Measurements from ENCODE around the gene CREBZF. TPM values are rescaled to one million over a fixed set of nuclear protein-coding genes. Genes with fewer than 3 reads are reported as not detected.

Gene CREBZF
- total and polyA plus RNA-seq, 2 donors (not counting 1 experiment from before 2014, with no cell fraction given): 64.9 to 109 TPM

GRCh38 chr11:85698195-85698594 is 33.3 kb upstream of the CREBZF start:
- Histone ChIP-seq H3K4me2 (replicated peaks; ENCODE audit: low read depth, low read length, poor library complexity, severe bottlenecking) (no peak overlapping the region), H4K20me1 (ENCODE audit: control insufficient read depth, insufficient read depth, low read length, poor library complexity, severe bottlenecking) (no peaks in the 10 kb centered on the region), H3K9me3 (ENCODE audit: control extremely low read depth in 1 of 3, control insufficient read depth in 2 of 3, insufficient read depth in 1 of 3, low read length in 2 of 3) (no peaks in the 10 kb centered on the region), H3K27me3 (replicated peaks in 1 of 4; ENCODE audit: control extremely low read depth in 1 of 4, control insufficient read depth in 3 of 4, insufficient read depth in 4 of 4, low read length in 3 of 4) (peaks cover 0 to 4% (median 0%) of the 10 kb centered on the region in 4 experiments), H3K4me3 (ENCODE audit: control extremely low read depth in 1 of 5, extremely low read depth in 1 of 5, insufficient read depth in 1 of 5, low read depth in 2 of 5, low read length in 4 of 5) (no peak overlapping the region), H3K9ac (ENCODE audit: low read length) (no peak overlapping the region), H2AFZ (ENCODE audit: insufficient read depth, low read depth, low read length, poor library complexity, severe bottlenecking) (no peak overlapping the region), H3K4me1 (ENCODE audit: control insufficient read depth in 2 of 2, insufficient read depth in 2 of 2, low read length in 2 of 2) (peaks cover 12 to 14% of the 10 kb centered on the region in 2 donors), H3K27ac (ENCODE audit: low read length in 2 of 2) (no peak overlapping the region), H3K79me2 (ENCODE audit: control insufficient read depth, insufficient read depth, low read length) (no peaks in the 10 kb centered on the region), H3K36me3 (replicated peaks in 1 of 2; ENCODE audit: control extremely low read depth in 1 of 2, control insufficient read depth in 1 of 2, extremely low read depth in 1 of 2, insufficient read depth in 2 of 2, low read length in 1 of 2) (no peaks in the 10 kb centered on the region)
- H3K4me3 Mint-ChIP-seq: no peak overlapping the region
- POLR2A ChIA-PET: no interaction called here
- CTCF ChIA-PET: no interaction called here
- H3K27ac Mint-ChIP-seq: no peak overlapping the region
- intact Hi-C loops (cut with micrococcal nuclease): no loop called here
- ATAC-seq (ENCODE audit: low read depth) (no peak), DNase-seq (no peak)
- no peaks in the 10 kb centered on the region for H3K27me3 Mint-ChIP-seq
- WGBS (ENCODE audit: insufficient coverage): no CpG with 5 or more reads among the region's 1 CpG
- H3K4me1 Mint-ChIP-seq: peaks cover 18% of the 10 kb centered on the region
- no peak for TF ChIP-seq EZH2 (IDR thresholded peaks at IDR 0.05; ENCODE audit: borderline replicate concordance, insufficient read depth, low read depth, low read length, poor library complexity, severe bottlenecking)
- TF ChIP-seq, protein P1, sequence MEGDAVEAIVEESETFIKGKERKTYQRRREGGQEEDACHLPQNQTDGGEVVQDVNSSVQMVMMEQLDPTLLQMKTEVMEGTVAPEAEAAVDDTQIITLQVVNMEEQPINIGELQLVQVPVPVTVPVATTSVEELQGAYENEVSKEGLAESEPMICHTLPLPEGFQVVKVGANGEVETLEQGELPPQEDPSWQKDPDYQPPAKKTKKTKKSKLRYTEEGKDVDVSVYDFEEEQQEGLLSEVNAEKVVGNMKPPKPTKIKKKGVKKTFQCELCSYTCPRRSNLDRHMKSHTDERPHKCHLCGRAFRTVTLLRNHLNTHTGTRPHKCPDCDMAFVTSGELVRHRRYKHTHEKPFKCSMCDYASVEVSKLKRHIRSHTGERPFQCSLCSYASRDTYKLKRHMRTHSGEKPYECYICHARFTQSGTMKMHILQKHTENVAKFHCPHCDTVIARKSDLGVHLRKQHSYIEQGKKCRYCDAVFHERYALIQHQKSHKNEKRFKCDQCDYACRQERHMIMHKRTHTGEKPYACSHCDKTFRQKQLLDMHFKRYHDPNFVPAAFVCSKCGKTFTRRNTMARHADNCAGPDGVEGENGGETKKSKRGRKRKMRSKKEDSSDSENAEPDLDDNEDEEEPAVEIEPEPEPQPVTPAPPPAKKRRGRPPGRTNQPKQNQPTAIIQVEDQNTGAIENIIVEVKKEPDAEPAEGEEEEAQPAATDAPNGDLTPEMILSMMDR (IDR thresholded peaks at IDR 0.05): no peak
- H3K9me3 Mint-ChIP-seq (ENCODE audit: insufficient read depth): no peaks in the 10 kb centered on the region

- no peaks in the 10 kb centered on the region for H3K9me3 Mint-ChIP-seq (ENCODE audit: insufficient read depth)
- WGBS (ENCODE audit: insufficient coverage): no CpG with 5 or more reads among the region's 2 CpGs
- H3K4me1 Mint-ChIP-seq: peaks cover 18% of the 10 kb centered on the region
- no peaks in the 10 kb centered on the region for H3K36me3 ChIP-seq (replicated peaks in 1 of 2; ENCODE audit: control extremely low read depth in 1 of 2, control insufficient read depth in 1 of 2, extremely low read depth in 1 of 2, insufficient read depth in 2 of 2, low read length in 1 of 2)
- H3K27ac ChIP-seq (ENCODE audit: low read length in 2 of 2): no peak overlapping the region
- H3K4me1 ChIP-seq (ENCODE audit: control insufficient read depth in 2 of 2, insufficient read depth in 2 of 2, low read length in 2 of 2): peaks cover 12 to 14% of the 10 kb centered on the region in 2 donors
- H2AFZ ChIP-seq (ENCODE audit: insufficient read depth, low read depth, low read length, poor library complexity, severe bottlenecking): no peak overlapping the region
- no peaks in the 10 kb centered on the region for H3K27me3 ChIP-seq (replicated peaks in 1 of 4; ENCODE audit: control extremely low read depth in 1 of 4, control insufficient read depth in 3 of 4, insufficient read depth in 4 of 4, low read length in 3 of 4)
- ChIA-PET POLR2A (no interaction called here), CTCF (interaction anchor here (0.6 kb wide), 1 partner anchor 11 kb away, joined by 3 read pairs; no protein-coding TSS in a partner anchor)
- H3K79me2 ChIP-seq (ENCODE audit: control insufficient read depth, insufficient read depth, low read length): no peaks in the 10 kb centered on the region
- no peak overlapping the region for H3K27ac Mint-ChIP-seq
- H3K4me3 Mint-ChIP-seq: no peak overlapping the region
- no peak for ATAC-seq (ENCODE audit: low read depth)
- TF ChIP-seq, protein P1 (IDR thresholded peaks at IDR 0.05): no peak
- no peak for TF ChIP-seq EZH2 (IDR thresholded peaks at IDR 0.05; ENCODE audit: borderline replicate concordance, insufficient read depth, low read depth, low read length, poor library complexity, severe bottlenecking)
- H3K4me2 ChIP-seq (replicated peaks; ENCODE audit: low read depth, low read length, poor library complexity, severe bottlenecking): no peak overlapping the region
- H3K9me3 ChIP-seq (ENCODE audit: control extremely low read depth in 1 of 3, control insufficient read depth in 2 of 3, insufficient read depth in 1 of 3, low read length in 2 of 3): no peaks in the 10 kb centered on the region
- no peak for DNase-seq
- intact Hi-C loops (cut with micrococcal nuclease): no loop called here
- no peak overlapping the region for H3K4me3 ChIP-seq (ENCODE audit: control extremely low read depth in 1 of 5, extremely low read depth in 1 of 5, insufficient read depth in 1 of 5, low read depth in 2 of 5, low read length in 4 of 5)
- no peaks in the 10 kb centered on the region for H4K20me1 ChIP-seq (ENCODE audit: control insufficient read depth, insufficient read depth, low read length, poor library complexity, severe bottlenecking)
- no peak overlapping the region for H3K9ac ChIP-seq (ENCODE audit: low read length)
- no peaks in the 10 kb centered on the region for H3K27me3 Mint-ChIP-seq
Observed at GRCh38 chr11:85697747-85698146, 32.8 kb upstream of the CREBZF start.

All from B cell (primary cell).